ENCODE results near the gene KRT76.

KRT76 gene

GRCh38 chr12:52813203-52813819, 36.2 kb upstream of the KRT76 start:
- in situ Hi-C loops (cut with HindIII; ENCODE audit: low sequenced_read_pairs): no loop called here
- no peak for DNase-seq (ENCODE audit: low read depth, low spot score)
- no peak for TF ChIP-seq CTCF (IDR thresholded peaks at IDR 0.05; ENCODE audit: low read depth, low read length)
- H3K4me3 ChIP-seq (ENCODE audit: low read depth, low read length): no peak overlapping the region

- no peak for DNase-seq (ENCODE audit: low read depth, low spot score)
- TF ChIP-seq CTCF (IDR thresholded peaks at IDR 0.05; ENCODE audit: low read depth, low read length): no peak
Observed at GRCh38 chr12:52812749-52813148, 35.6 kb upstream of the KRT76 start.

GRCh38 chr12:52812073-52812400, 34.9 kb upstream of the KRT76 start:
- in situ Hi-C loops (cut with HindIII; ENCODE audit: low sequenced_read_pairs): no loop called here
- TF ChIP-seq CTCF (IDR thresholded peaks at IDR 0.05; ENCODE audit: low read depth, low read length): no peak
- DNase-seq (ENCODE audit: low read depth, low spot score): no peak
- no peak overlapping the region for H3K4me3 ChIP-seq (ENCODE audit: low read depth, low read length)

More at GRCh38 chr12:52812749-52813148, 35.6 kb upstream of the KRT76 start:
- in situ Hi-C loops (cut with HindIII; ENCODE audit: low sequenced_read_pairs): no loop called here
- no peak overlapping the region for H3K4me3 ChIP-seq (ENCODE audit: low read depth, low read length)

- no peak for TF ChIP-seq CTCF (IDR thresholded peaks at IDR 0.05; ENCODE audit: low read depth, low read length)
- in situ Hi-C loops (cut with HindIII; ENCODE audit: low sequenced_read_pairs): no loop called here
- DNase-seq (ENCODE audit: low read depth, low spot score): no peak
- no peak overlapping the region for H3K4me3 ChIP-seq (ENCODE audit: low read depth, low read length)
Observed at GRCh38 chr12:52811191-52812072, 34.3 kb upstream of the KRT76 start.

GRCh38 chr12:52810554-52810953, 33.4 kb upstream of the KRT76 start:
- TF ChIP-seq CTCF (IDR thresholded peaks at IDR 0.05; ENCODE audit: low read depth, low read length): no peak
- no peak for DNase-seq (ENCODE audit: low read depth, low spot score)
- H3K4me3 ChIP-seq (ENCODE audit: low read depth, low read length): no peak overlapping the region
- in situ Hi-C loops (cut with HindIII; ENCODE audit: low sequenced_read_pairs): no loop called here

- DNase-seq (ENCODE audit: low read depth, low spot score): no peak
- in situ Hi-C loops (cut with HindIII; ENCODE audit: low sequenced_read_pairs): no loop called here
- no peak overlapping the region for H3K4me3 ChIP-seq (ENCODE audit: low read depth, low read length)
- no peak for TF ChIP-seq CTCF (IDR thresholded peaks at IDR 0.05; ENCODE audit: low read depth, low read length)
Observed at GRCh38 chr12:52809166-52809565, 32.0 kb upstream of the KRT76 start.
